Transverse colon (tissue), 4 donors: ENCODE data around the gene OR2H1.

Experiments
- CTCF ChIP-seq, 5 experiments: fragments of 200-600 bp in 3 of 5; fragments of 450-650 bp in 2 of 5; sonication (generic) in 3 of 5; IDR thresholded peaks; 1 replicate in 2 of 5; 2 replicates in 3 of 5; pipeline ENCODE4 v1.5.1; 2016 to 2017; ENCODE audit warnings: antibody characterized with exemption in 5 of 5, inconsistent platforms in 3 of 5, mild to moderate bottlenecking in 2 of 5, moderate library complexity in 1 of 5
- EP300 ChIP-seq: sonication (generic); formaldehyde crosslinking; IDR thresholded peaks from one replicate; pipeline ENCODE4 v1.6.1; 2017; ENCODE audit warnings: antibody characterized with exemption, low read depth
- POLR2A ChIP-seq: fragments of 450-650 bp; IDR thresholded peaks from one replicate; pipeline ENCODE4 v1.6.1; 2016; ENCODE audit warnings: antibody characterized with exemption, mild to moderate bottlenecking, moderate library complexity
- POLR2AphosphoS5 ChIP-seq, 3 donors: sonication (generic); formaldehyde crosslinking; IDR thresholded peaks; one replicate each; pipeline ENCODE4 v1.6.1; 2016; ENCODE audit warnings: antibody characterized with exemption in 3 of 3

GRCh38 chr6:29426654-29427053 lies 30.3 kb upstream of the OR2H1 start:
- TF ChIP-seq POLR2AphosphoS5 (IDR thresholded peaks at IDR 0.05): no peak
- no peak for TF ChIP-seq CTCF (IDR thresholded peaks at IDR 0.05)
- TF ChIP-seq POLR2A: no peak
- TF ChIP-seq EP300: no peak
